Epithelial cell of proximal tubule (primary cell): ENCODE measurements around the gene GPBP1L1. TPM values are rescaled to one million over a fixed set of nuclear protein-coding genes. Genes with fewer than 3 reads are reported as not detected.
A peak's percentile ranks its signal among the peaks of the same experiment; 100 is the strongest.
"Not testable (repeated sequence)": the region's sequence is repeated elsewhere in the genome, so short reads cannot be mapped to it uniquely, and the experiment has no call there.

ENCODE experiments used
- DNase-seq: peaks from one replicate; pipeline ENCODE4 v3.0.0-alpha.2; 2011; ENCODE audit warnings: low read depth
- H3K4me3 ChIP-seq: 2 replicates; pipeline ENCODE4 v1.5.1; 2011; ENCODE audit warnings: low read depth, mild to moderate bottlenecking, low read length
- CTCF ChIP-seq: conservative IDR thresholded peaks from 2 replicates; pipeline ENCODE4 v1.5.1; 2012; ENCODE audit warnings: low read depth, mild to moderate bottlenecking, low read length
- total RNA-seq: library from RNA; depleted of rRNA; stranded (reverse); fragments of >200 nt; gene quantifications from 2 replicates; pipeline ENCODE4 v1.2.3, GENCODE V29; 2015

The GPBP1L1 gene
- total RNA-seq, 1 donor from 2014 or later = 87.8 TPM

DNA sequence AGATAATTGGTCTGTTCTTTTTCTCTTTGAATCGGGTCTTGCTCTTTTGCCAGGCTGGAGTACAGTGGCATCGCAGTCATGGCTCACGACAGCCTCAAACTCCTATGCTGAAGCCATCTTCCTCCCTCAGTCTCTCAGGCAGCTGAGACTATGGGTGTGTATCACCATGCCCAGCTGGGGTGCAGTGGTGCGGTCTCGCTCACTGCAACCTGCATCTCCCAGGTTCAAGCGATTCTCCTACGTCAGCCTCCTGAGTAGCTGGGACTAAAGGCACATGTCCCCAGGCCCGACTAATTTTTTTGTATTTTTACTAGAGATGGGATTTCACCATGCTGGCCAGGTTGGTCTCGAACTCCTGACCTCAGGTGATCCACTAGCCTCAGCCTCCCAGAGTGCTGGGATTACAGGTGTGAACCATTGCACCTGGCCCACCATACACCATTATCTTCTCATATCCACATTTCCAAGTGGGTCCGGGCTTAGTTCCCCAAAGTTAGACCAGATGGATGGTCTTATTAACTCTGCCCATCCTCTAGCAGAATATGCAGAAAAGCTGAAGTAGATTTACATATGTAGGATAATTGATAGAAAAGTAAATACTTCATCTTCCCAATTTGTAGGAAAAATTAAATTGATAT lies 75.6 kb downstream of the GPBP1L1 start:
- no peak for DNase-seq
- no peak for TF ChIP-seq CTCF

GRCh38 chr1:45608175-45609156 lies 77.9 kb downstream of the GPBP1L1 start:
- H3K4me3 ChIP-seq = no peak overlapping the region
- DNase-seq = no peak
- no peak for TF ChIP-seq CTCF

More for the DNA sequence above, 75.6 kb downstream of the GPBP1L1 start:
- H3K4me3 ChIP-seq = no peak overlapping the region

DNA sequence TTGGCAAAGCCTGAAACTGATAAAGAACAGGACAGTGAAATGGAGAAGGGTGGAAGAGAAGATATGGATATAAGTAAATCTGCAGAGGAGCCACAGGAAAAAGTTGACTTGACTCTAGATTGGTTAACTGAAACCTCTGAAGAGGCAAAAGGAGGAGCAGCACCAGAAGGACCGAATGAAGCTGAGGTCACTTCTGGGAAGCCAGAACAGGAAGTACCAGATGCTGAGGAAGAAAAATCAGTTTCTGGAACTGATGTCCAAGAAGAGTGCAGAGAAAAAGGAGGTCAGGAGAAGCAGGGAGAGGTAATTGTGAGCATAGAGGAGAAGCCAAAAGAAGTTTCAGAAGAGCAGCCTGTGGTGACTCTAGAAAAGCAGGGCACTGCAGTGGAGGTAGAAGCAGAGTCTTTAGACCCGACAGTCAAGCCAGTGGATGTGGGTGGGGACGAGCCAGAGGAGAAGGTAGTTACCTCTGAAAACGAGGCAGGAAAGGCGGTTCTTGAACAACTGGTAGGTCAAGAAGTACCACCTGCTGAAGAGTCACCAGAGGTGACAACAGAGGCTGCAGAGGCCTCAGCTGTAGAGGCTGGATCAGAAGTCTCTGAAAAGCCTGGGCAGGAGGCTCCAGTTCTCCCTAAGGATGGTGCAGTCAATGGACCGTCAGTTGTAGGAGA lies 78.8 kb downstream of the GPBP1L1 start:
- TF ChIP-seq CTCF = no peak
- no peak overlapping the region for H3K4me3 ChIP-seq
- DNase-seq = no peak

DNA sequence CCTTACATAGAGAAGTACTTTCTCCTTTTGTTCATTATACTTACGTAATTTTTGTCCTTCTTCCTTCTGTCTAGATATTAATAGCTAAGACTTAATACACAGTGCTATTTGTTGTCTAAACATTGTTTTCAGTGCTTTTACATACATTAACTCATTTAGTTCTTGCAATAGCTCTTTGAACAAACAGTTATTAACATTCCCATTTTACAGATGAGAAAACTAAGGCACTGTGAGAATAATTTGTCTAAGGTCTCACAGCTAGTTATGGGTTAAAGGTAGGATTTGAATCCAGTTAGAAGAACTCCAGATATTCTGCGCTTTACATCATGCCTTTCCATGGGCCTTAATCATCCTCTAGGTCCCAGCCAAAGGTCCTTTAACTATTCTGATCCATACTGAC lies 82.1 kb downstream of the GPBP1L1 start:
- DNase-seq = no peak
- no peak for TF ChIP-seq CTCF

GRCh38 chr1:45596765-45597164 lies 89.6 kb downstream of the GPBP1L1 start:
- not testable (repeated sequence) for DNase-seq, H3K4me3 ChIP-seq

More for the DNA sequence above, 82.1 kb downstream of the GPBP1L1 start:
- H3K4me3 ChIP-seq = no peak overlapping the region

DNA sequence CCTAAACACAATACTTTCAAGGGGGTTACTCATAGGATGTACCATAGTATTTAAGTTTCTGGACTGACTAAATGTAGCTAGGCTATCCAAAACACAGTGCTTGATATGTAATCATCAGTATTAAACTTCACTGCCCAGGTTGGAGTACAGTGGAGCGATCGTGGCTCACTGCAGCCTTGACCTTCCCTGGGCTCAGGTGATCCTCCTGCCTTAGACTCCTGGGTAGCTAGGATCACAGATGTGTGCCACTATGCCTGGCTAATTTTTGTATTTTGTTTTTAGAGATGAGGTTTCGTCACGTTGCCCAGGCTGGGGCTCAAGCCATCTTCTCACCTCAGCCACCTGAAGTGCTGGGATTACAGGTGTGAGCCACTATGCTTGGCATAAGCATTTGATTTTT lies 91.9 kb downstream of the GPBP1L1 start:
- no peak overlapping the region for H3K4me3 ChIP-seq
- no peak for TF ChIP-seq CTCF
- no peak for DNase-seq

DNA sequence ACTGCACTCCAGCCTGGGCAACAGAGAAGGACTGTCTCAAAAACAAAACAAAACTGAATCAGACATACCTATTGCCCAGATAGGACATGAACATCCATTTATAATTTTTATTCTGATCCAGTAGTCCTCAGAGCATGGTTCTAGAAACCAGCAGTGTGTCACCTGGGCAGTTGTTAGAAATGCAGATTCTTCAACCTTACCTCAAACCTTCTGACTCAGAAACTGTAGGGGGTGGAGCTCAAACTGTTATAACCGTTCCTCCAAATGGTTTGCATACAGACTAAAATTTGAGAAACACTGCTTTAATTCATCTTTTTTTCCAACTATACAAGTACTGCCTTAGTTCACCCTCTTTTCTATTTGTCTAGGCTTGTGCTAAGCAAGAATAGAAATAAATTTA lies 96.5 kb downstream of the GPBP1L1 start:
- TF ChIP-seq CTCF = no peak
- peak; percentile 13 for DNase-seq
- H3K4me3 ChIP-seq = peak overlapping the region; percentile 47
